ENCODE results near the gene CZIB.

The CZIB gene

DNA sequence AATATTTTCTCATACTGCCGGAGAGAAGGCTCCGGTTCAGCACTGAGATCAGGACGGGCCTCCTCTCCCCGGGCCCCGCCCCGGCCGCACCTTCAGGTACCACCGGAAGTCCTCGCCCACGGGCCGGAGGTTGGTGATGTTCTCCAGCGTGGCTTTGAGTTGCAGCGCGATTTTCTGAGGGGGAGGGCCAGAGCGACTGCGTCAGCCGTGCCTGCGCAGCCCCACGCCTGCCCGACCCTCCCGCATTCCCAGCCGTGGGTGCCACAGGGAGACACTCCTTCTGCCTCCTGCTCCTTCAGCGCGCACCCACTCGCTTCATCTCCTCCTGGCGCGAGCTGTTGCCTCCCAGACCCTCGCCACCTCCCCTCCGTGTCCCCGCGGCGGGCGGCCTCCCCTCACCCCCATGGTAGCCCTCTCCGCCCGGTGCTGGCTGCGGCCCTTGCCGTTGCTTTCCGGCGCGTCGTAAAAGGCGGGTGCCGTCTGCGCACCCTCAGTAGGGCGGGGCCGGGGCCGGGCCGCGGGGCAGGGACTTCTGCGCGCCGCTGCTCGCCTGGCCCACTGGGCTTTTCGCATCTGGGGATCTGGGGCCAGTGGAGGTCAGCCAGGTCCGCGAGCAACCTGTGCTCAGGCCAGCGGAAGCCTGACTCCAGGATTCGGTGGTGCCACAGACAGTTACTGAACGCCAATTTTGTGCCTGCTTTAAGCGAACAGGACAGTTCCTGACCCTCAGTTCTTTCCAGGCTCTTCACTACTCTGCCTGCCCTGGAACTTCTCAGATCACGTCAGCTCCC, at the start of gene CZIB:
Gene CZIB, minus strand, starts transcription at position 464 of the 791 bp plus-strand sequence. Its CDS starts 59 bp downstream, at position 405.
- no peak for TF ChIP-seq CTCF (IDR thresholded peaks at IDR 0.05; ENCODE audit: low read length, missing control alignments)
- peak within 1 kb of the TSS; percentile 92 for H3K4me3 ChIP-seq (replicated peaks; ENCODE audit: low read depth, low read length)
- peak; percentile 89 for DNase-seq (ENCODE audit: low read depth)

GRCh38 chr1:53270107-53270506, 49.7 kb upstream of the CZIB start:
- no peak for TF ChIP-seq CTCF (IDR thresholded peaks at IDR 0.05; ENCODE audit: low read length, missing control alignments)
- H3K4me3 ChIP-seq (replicated peaks; ENCODE audit: low read depth, low read length) = no peak overlapping the region
- DNase-seq (ENCODE audit: low read depth) = no peak

GRCh38 chr1:53267761-53268160, 47.3 kb upstream of the CZIB start:
- no peak overlapping the region for H3K4me3 ChIP-seq (replicated peaks; ENCODE audit: low read depth, low read length)
- no peak for DNase-seq (ENCODE audit: low read depth)
- no peak for TF ChIP-seq CTCF (IDR thresholded peaks at IDR 0.05; ENCODE audit: low read length, missing control alignments)

- peak; percentile 29 for TF ChIP-seq CTCF (IDR thresholded peaks at IDR 0.05; ENCODE audit: low read length, missing control alignments)
- H3K4me3 ChIP-seq (replicated peaks; ENCODE audit: low read depth, low read length) = no peak overlapping the region
Observed at GRCh38 chr1:53266038-53266437, 45.6 kb upstream of the CZIB start.

DNA sequence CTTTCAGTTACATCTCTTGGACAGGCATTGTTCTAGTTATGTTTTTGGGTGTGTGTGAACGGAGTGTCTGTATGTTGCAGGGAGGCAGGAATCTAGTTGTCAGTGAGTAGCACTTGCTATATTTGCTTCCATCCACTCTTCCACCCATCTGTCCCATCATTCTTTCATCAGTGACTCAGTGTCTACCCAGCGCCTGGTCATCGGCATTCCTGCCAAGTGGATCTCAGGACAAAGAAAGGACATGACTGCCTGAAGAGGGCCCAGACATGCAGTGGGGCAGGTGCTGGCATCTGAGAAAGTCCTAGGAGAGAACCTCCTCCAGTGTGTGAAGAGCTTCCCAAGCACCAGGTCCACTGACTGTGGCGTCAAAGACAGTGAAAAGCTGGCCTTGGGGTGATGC, 45.1 kb upstream of the CZIB start:
- no peak for DNase-seq (ENCODE audit: low read depth)
- no peak for TF ChIP-seq CTCF (IDR thresholded peaks at IDR 0.05; ENCODE audit: low read length, missing control alignments)
- H3K4me3 ChIP-seq (replicated peaks; ENCODE audit: low read depth, low read length) = no peak overlapping the region

More at GRCh38 chr1:53266038-53266437, 45.6 kb upstream of the CZIB start:
- DNase-seq (ENCODE audit: low read depth) = peak; percentile 10

GRCh38 chr1:53264048-53264447, 43.6 kb upstream of the CZIB start:
- no peak for TF ChIP-seq CTCF (IDR thresholded peaks at IDR 0.05; ENCODE audit: low read length, missing control alignments)
- H3K4me3 ChIP-seq (replicated peaks; ENCODE audit: low read depth, low read length) = no peak overlapping the region
- no peak for DNase-seq (ENCODE audit: low read depth)

GRCh38 chr1:53262000-53262399, 41.6 kb upstream of the CZIB start:
- H3K4me3 ChIP-seq (replicated peaks; ENCODE audit: low read depth, low read length) = no peak overlapping the region
- no peak for DNase-seq (ENCODE audit: low read depth)
- TF ChIP-seq CTCF (IDR thresholded peaks at IDR 0.05; ENCODE audit: low read length, missing control alignments) = no peak

All from fibroblast of pulmonary artery (primary cell).